K562 (cell line): ENCODE data around the gene PLCL1. TPM values are rescaled to one million over a fixed set of nuclear protein-coding genes. Genes with fewer than 3 reads are reported as not detected.

Experiments used
- ARNT ChIP-seq, 2 experiments: fragments of 450-650 bp; IDR thresholded peaks; 2 replicates each; pipeline ENCODE4 v1.6.1; 2016; ENCODE audit warnings: mild to moderate bottlenecking in 1 of 2
- ATF1 ChIP-seq, 2 experiments: fragments of 450-650 bp in 1 of 2; IDR thresholded peaks; 2 replicates each; pipeline ENCODE4 v1.6.1; 2016; ENCODE audit warnings: missing compliant biosample characterization in 1 of 2, missing genetic modification characterization in 1 of 2
- EHMT2 ChIP-seq: fragments of 450-650 bp; IDR thresholded peaks from 2 replicates; pipeline ENCODE4 v1.6.1; 2018; ENCODE audit warnings: antibody characterized with exemption
- ETV1 ChIP-seq: fragments of 450-650 bp; conservative IDR thresholded peaks from 2 replicates; pipeline ENCODE4 v1.6.1; 2016; ENCODE audit warnings: missing genetic modification characterization, control low read depth, low read depth, missing compliant biosample characterization
- HDAC1 ChIP-seq, 2 experiments: fragments of 450-650 bp; IDR thresholded peaks; 2 replicates each; pipeline ENCODE4 v1.6.1; 2016 to 2017; ENCODE audit warnings: inconsistent platforms in 1 of 2, mild to moderate bottlenecking in 1 of 2, moderate library complexity in 1 of 2
- JUND ChIP-seq, 2 experiments: IDR thresholded peaks; 2 replicates in 1 of 2; 3 replicates in 1 of 2; pipeline ENCODE4 v1.6.1; 2011; ENCODE audit warnings: borderline replicate concordance in 2 of 2, low read depth in 2 of 2, low read length in 2 of 2, improper control_type of control experiment in 1 of 2, missing biosample characterization in 1 of 2, missing genetic modification characterization in 1 of 2, missing genetic modification reagents in 1 of 2
- NCOR1 ChIP-seq: fragments of 450-650 bp; IDR thresholded peaks from 2 replicates; pipeline ENCODE4 v1.6.1; 2016; ENCODE audit warnings: mild to moderate bottlenecking, moderate library complexity
- PBX2 ChIP-seq, 2 experiments: IDR thresholded peaks in 1 of 2; conservative IDR thresholded peaks in 1 of 2; 2 replicates each; pipeline ENCODE4 v1.6.1; 2016; ENCODE audit warnings: low read depth in 2 of 2, mild to moderate bottlenecking in 1 of 2, missing compliant biosample characterization in 1 of 2, missing genetic modification characterization in 1 of 2, moderate library complexity in 1 of 2
- RNF2 ChIP-seq: sonication (generic); IDR thresholded peaks from 2 replicates; pipeline ENCODE4 v1.6.1; 2016
- ZHX1 ChIP-seq: fragments of 150-350 bp; conservative IDR thresholded peaks from 2 replicates; pipeline ENCODE4 v1.6.1; 2014; ENCODE audit warnings: low read length
- ZKSCAN1 ChIP-seq: fragments of 150-350 bp; IDR thresholded peaks from 2 replicates; pipeline ENCODE4 v1.6.1; 2016; ENCODE audit warnings: low read depth, low read length
- ZNF184 ChIP-seq: sonication (generic); formaldehyde crosslinking; IDR thresholded peaks from 2 replicates; pipeline ENCODE4 v1.5.0; 2020; ENCODE audit warnings: missing genetic modification reagents
- polyA plus RNA-seq, 8 experiments: library from polyadenylated mRNA; depleted of rRNA in 4 of 8; stranded (reverse) in 5 of 8; unstranded in 3 of 8; fragments of >200 nt; fragmentation: Nextera tagmentation in 2 of 8; fragmentation: Illumina TruSeq in 1 of 8; extraction: Ambion mirVana in 2 of 8; extraction: Trizol in 1 of 8; gene quantifications; 2 replicates each; pipeline versions ENCODE4 v1.2.1 to v1.2.3, GENCODE V29; 2011 to 2014; ENCODE audit warnings: inconsistent platforms in 1 of 8, missing spikeins in 1 of 8
- total RNA-seq, 7 experiments: library from RNA; depleted of rRNA in 6 of 7; stranded (reverse); fragments of >200 nt in 6 of 7; fragmentation: Illumina TruSeq in 2 of 7; extraction: Trizol in 2 of 7; gene quantifications; 2 replicates each; pipeline versions ENCODE4 v1.2.1 to v1.2.3, GENCODE V29; 2011 to 2021; ENCODE audit warnings: low replicate concordance in 1 of 7
- TF ChIP-seq, protein P1 (sequence below), 2 experiments: fragments of 450-650 bp; IDR thresholded peaks; 2 replicates each; pipeline ENCODE4 v1.6.1; 2018; ENCODE audit warnings: mild to moderate bottlenecking in 2 of 2, low read depth in 1 of 2; ENCODE audit not compliant: partially characterized antibody in 2 of 2

Gene PLCL1
- total and polyA plus RNA-seq, 9 of the 15 experiments (the other 6 are each of a cell fraction or from before 2014, with no cell fraction given) = 2.0 to 17.7 (median 8.6) TPM

DNA sequence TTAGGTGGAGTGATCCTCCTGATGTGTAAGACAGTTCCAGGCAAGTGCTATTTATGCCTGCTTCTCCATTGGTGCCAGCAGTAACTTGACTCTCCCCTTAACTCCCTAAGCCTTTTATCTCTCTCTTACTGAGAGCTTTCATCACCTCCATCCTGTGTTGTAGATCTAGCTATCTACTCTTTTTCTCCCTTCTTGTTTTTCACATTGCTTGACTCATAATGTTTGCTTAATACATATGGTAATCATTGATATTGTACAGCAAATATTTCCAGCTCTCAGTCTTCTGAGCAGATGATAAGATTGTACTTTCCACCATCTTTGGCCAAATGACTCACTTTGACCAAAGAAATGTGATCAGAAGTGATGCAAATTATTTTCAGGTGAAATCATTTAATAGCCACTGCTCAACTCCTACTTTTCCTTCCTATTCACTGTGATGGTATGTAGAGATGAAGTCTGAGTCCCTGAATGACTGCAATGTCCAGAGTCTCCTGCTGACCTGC lies 165.0 kb downstream of the PLCL1 start (continued):
- TF ChIP-seq ETV1 (tag) (0 out of 2 replicates have a peak, but pooled peaks have one; percentile 18), JUND (IDR thresholded peaks at IDR 0.05; ENCODE audit: borderline replicate concordance, low read depth, low read length) (peak; percentile 87), JUND (tag; IDR thresholded peaks at IDR 0.05; ENCODE audit: borderline replicate concordance, low read depth, low read length) (peak; percentile 65; the same call in 2 of the 3 replicates), RNF2 (peak; percentile 60; the same call in 1 of the 2 replicates), PBX2 (CRISPR knock-in tag; IDR thresholded peaks at IDR 0.05; ENCODE audit: low read depth) (no peak), PBX2 (tag; conservative IDR thresholded peaks at IDR 0.05; ENCODE audit: low read depth) (peak; percentile 83), NCOR1 (peak; percentile 62; the same call in 1 of the 2 replicates), ZNF184 (CRISPR knock-in tag) (no peak), HDAC1 (IDR thresholded peaks at IDR 0.05) (0 out of 4 replicates have a peak, but pooled peaks of 1 of the 2 experiments have one; percentile 31), ZKSCAN1 (no peak), EHMT2 (peak; percentile 53; the same call in 1 of the 2 replicates), ZHX1 (no peak), ATF1 (CRISPR knock-in tag; IDR thresholded peaks at IDR 0.05) (no peak), ATF1 (tag; IDR thresholded peaks at IDR 0.05) (0 out of 2 replicates have a peak, but pooled peaks have one; percentile 14), ARNT (IDR thresholded peaks at IDR 0.05) (peak in 1 of 2 experiments; percentile 76; a peak in 1 of 4 replicates)
- TF ChIP-seq, protein P1, sequence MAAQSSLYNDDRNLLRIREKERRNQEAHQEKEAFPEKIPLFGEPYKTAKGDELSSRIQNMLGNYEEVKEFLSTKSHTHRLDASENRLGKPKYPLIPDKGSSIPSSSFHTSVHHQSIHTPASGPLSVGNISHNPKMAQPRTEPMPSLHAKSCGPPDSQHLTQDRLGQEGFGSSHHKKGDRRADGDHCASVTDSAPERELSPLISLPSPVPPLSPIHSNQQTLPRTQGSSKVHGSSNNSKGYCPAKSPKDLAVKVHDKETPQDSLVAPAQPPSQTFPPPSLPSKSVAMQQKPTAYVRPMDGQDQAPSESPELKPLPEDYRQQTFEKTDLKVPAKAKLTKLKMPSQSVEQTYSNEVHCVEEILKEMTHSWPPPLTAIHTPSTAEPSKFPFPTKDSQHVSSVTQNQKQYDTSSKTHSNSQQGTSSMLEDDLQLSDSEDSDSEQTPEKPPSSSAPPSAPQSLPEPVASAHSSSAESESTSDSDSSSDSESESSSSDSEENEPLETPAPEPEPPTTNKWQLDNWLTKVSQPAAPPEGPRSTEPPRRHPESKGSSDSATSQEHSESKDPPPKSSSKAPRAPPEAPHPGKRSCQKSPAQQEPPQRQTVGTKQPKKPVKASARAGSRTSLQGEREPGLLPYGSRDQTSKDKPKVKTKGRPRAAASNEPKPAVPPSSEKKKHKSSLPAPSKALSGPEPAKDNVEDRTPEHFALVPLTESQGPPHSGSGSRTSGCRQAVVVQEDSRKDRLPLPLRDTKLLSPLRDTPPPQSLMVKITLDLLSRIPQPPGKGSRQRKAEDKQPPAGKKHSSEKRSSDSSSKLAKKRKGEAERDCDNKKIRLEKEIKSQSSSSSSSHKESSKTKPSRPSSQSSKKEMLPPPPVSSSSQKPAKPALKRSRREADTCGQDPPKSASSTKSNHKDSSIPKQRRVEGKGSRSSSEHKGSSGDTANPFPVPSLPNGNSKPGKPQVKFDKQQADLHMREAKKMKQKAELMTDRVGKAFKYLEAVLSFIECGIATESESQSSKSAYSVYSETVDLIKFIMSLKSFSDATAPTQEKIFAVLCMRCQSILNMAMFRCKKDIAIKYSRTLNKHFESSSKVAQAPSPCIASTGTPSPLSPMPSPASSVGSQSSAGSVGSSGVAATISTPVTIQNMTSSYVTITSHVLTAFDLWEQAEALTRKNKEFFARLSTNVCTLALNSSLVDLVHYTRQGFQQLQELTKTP (IDR thresholded peaks at IDR 0.05; ENCODE audit: low read depth in 1 of 2, partially characterized antibody in 2 of 2) = peak in 1 of 2 experiments; percentile 71
- TF ChIP-seq, all 486 proteins: peak for 62
